ENCODE data around the gene SIMC1.
"Not testable (repeated sequence)": the region's sequence is repeated elsewhere in the genome, so short reads cannot be mapped to it uniquely, and the experiment has no call there.

The SIMC1 gene

DNA sequence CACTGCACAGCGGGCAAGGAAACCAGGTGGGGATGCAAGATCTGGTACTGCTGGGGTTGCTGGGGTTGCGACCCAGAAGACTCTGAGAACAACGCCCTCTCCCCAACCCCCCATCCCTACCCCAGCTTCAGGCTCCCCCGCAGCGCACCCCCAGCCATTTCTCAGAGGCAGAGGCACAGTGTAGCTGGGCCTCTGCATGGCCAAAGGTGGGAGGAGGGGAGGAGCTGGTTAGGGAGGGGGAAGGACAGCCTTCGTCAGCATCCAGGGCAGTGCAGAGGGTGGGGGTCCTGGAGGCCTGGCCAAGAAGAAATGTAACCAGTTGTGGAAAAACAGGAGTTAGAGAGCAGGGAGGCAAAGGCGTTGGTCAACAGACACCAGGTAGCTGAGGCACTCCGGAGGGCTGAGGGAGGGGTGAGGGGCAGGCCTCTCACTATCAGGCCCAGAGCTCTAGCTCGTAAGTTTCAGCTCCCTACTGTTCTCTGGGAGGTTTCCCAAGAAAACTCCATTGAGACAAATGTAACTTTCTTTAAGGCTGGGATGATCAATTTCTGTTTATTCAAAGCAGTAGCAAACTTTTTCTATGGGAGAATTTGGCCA, 38.3 kb upstream of the SIMC1 start:
- FAIRE-seq; DNase-seq (ENCODE audit: insufficient read length, low spot score): not testable (repeated sequence)

DNA sequence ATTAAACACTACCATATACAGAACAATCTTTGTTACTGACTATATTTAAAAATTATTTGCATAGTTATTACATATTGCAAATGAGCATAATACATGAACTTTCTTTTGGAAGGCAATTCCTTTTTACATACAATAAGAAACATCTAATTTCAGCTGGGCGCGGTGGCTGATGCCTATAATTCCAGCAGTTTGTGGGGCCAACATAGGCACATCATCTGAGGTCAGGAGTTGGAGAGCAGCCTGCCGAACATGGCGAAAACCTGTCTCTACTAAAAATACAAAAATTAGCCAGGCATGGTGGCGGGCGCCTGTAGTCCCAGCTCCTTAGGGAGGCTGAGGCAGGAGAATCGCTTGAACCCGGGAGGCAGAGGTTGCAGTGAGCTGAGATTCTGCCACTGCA, 36.4 kb upstream of the SIMC1 start:
- TF ChIP-seq POLR2A (IDR thresholded peaks at IDR 0.05; ENCODE audit: low read depth, low read length): no peak
- TF ChIP-seq POLR2AphosphoS5 (IDR thresholded peaks at IDR 0.05; ENCODE audit: low read depth, low read length): no peak
- no peak for TF ChIP-seq PAX5 (IDR thresholded peaks at IDR 0.05; ENCODE audit: insufficient read depth, low read length, severe bottlenecking)
- no peak for TF ChIP-seq TAF1 (IDR thresholded peaks at IDR 0.05; ENCODE audit: low read depth, low read length)
- TF ChIP-seq POU2F2 (IDR thresholded peaks at IDR 0.05; ENCODE audit: low read depth, low read length): no peak
- no peak for TF ChIP-seq SPI1 (IDR thresholded peaks at IDR 0.05; ENCODE audit: low read depth, low read length)
- no peak for DNase-seq (ENCODE audit: insufficient read length, low spot score)
- no peak for FAIRE-seq

DNA sequence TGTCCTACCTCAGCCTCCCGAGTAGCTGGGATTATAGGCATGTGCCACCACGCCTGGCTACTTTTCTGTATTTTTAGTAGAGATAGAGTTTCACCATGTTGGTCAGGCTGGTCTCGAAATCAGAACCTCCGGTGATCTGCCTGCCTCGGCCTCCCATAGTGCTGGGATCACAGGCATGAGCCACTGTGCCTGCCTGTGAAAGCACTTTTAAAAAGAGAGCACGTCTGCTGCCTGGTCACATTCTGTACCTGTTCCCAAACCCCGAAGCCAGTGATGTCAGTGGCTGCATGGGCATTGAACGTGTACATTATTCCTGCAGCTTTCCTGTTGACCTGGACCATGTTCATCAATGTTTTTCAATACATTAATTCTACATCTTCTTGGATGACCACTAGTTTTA, 35.1 kb upstream of the SIMC1 start:
- TF ChIP-seq PAX5 (IDR thresholded peaks at IDR 0.05; ENCODE audit: insufficient read depth, low read length, severe bottlenecking) (no peak), SPI1 (IDR thresholded peaks at IDR 0.05; ENCODE audit: low read depth, low read length) (no peak), POLR2AphosphoS5 (IDR thresholded peaks at IDR 0.05; ENCODE audit: low read depth, low read length) (no peak), TAF1 (IDR thresholded peaks at IDR 0.05; ENCODE audit: low read depth, low read length) (no peak), POLR2A (IDR thresholded peaks at IDR 0.05; ENCODE audit: low read depth, low read length) (no peak), POU2F2 (IDR thresholded peaks at IDR 0.05; ENCODE audit: low read depth, low read length) (no peak)
- no peak for FAIRE-seq
- DNase-seq (ENCODE audit: insufficient read length, low spot score): no peak

DNA sequence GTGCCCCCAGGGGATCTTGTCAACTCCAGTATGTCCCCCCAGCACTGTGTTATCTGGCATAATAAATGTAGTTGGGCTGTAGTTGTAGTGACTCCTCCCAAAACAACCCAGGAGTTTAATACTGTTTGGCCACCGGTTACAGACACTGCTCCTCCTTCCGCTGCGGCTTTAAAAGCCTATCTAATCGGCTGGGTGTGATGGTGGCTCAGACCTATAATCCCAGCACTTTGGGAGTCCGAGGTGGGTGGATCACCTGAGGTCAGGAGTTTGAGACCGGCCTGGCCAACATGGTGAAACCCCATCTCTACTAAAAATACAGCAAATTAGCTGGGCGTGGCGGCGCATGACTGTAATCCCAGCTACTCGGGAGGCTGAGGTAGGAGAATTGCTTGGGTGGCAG, 34.7 kb upstream of the SIMC1 start:
- DNase-seq (ENCODE audit: insufficient read length, low spot score); FAIRE-seq: not testable (repeated sequence)

DNA sequence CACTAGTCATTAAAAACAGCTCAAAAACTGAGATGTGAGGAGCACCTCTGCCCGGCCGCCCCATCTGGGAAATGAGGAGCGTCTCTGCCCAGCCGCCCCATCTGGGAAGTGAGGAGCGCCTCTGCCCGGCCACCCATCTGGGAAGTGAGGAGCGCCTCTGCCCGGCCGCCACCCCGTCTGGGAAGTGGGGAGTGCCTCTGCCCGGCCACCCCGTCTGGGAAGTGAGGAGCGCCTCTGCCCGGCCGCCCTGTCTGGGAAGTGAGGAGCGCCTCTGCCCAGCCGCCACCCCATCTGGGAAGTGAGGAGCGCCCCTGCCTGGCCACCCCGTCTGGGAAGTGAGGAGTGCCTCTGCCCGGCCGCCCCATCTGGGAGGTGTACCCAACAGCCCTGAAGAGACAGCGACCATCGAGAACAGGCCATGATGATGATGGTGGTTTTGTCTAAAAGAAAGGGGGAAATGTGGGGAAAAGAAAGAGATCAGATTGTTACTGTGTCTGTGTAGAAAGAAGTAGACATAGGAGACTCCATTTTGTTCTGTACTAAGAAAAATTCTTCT, 23.7 kb upstream of the SIMC1 start:
- FAIRE-seq; DNase-seq (ENCODE audit: insufficient read length, low spot score): not testable (repeated sequence)

DNA sequence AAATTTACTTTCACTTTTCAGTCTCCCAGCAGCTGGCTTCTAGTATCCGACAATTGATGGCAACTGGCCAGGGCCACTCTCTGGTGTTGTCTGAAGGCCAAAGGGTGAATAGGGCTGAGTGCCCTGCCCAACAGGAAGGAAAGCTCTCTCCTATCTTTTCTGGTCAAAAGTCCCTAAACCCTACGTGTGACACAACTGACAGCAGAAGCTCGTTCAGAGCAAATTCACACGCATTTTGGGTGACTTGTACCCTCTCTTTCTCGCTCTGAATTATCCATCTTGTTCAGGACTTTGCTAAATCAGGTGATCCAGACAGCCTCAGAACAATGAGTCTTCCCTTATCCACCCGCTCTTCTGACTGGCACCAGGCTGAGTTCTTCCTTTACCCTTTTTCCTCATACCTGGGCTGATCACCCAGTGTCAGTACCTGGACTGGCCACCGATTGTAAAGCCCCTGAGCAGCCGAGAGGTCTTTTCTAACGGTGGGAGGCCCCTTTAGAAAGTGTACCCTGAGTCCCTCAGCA, 21.8 kb upstream of the SIMC1 start:
- not testable (repeated sequence) for DNase-seq (ENCODE audit: insufficient read length, low spot score); FAIRE-seq

DNA sequence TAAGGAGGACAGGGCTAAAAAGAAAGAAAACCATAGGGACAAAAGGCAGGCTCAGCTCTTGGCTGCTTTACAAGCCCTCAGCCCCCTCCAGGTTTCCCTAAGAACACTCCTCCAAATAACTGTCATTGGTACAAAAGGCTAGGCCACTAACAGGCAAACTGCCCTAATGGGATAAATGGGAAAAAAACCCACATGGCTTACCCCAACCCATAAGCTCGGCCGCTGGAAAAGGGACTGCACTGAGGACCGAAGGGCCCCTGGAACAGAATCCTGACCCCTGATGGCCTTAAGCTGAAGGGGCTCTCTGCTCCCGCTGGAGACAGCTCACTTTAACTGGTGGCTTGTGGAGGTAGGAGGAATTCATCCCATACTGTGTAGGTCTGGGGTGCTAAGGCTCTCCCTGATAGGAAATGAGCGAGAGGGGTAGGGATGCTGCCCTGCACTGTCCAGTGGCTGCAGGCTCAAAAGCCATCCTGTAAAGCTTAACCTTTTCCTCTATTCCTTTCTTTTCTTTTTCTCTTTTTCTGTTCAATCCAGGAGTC, 21.0 kb upstream of the SIMC1 start:
- not testable (repeated sequence) for FAIRE-seq; DNase-seq (ENCODE audit: insufficient read length, low spot score)

DNA sequence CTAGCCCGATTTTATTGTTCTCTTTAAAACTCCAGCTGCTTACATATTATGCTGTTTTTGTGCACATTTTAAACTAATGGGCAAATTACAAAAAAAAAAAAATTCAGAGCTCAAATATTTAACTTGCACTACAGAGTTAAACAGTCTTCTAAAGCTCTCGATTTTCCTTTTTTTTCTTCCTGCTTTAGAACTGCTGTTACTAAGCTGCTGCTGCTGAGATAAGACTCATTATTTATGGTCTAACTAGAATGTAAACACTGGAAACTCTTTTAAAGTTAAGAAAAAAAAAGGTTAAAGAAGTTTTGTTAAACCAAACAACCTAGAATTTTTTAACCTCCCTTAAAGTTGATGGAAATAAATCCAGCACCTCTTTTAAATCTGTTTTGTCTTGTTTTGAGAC, 20.5 kb upstream of the SIMC1 start:
- not testable (repeated sequence) for DNase-seq (ENCODE audit: insufficient read length, low spot score); FAIRE-seq

DNA sequence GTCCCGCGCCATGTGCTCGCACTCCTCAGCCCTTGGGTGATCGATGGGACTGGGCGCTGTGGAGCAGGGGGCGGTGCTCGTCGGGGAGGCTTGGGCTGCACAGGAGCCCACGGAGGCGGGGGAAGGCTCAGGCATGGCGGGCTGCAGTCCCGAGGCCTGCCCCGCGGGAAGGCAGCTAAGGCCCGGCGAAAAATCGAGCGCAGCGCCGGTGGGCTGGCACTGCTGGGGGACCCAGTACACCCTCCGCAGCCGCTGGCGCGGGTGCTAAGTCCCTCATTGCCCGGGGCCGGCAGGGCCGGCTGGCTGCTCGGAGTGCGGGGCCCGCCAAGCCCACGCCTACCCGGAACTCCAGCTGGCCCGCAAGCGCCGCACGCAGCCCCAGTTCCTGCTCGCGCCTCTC, 16.2 kb upstream of the SIMC1 start:
- not testable (repeated sequence) for FAIRE-seq; DNase-seq (ENCODE audit: insufficient read length, low spot score)

DNA sequence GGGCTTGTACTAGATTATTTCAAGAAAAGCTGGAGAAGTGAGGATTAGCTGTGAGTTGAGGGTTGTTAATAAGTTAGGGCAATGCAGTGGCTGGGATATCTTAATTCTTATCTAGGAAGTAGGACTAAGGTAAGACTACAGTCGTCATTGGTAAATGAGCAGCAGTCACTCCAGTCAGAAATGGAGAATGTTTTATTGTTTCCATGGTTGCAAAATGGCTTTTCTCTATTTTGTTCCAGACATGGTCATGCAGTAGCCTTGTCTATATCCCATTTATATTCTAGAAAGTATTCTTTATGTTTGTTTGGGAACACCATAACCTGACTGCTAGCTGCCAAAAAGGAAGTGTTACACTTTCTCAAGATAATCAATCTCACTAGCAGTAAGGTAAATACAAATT, 9.9 kb upstream of the SIMC1 start:
- DNase-seq (ENCODE audit: insufficient read length, low spot score); FAIRE-seq: not testable (repeated sequence)

DNA sequence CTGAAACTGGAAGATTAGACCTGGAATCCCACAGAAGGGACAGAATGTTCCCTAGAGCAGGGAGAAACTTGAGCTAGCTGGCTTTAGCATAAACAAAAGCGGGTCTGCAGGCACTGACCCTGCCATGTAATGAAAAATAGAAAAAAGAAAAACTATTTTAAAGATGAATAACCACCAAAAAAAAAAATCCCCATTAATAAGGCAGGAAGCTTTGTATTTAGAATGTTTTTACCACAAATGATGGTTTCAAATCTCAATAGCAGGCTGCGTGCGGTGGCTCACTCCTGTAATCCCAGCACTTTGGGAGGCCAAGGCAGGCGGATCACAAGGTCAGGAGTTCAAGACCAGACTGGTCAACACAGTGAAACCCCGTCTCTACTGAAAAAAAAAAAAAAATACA, 5.0 kb upstream of the SIMC1 start:
- not testable (repeated sequence) for DNase-seq (ENCODE audit: insufficient read length, low spot score); FAIRE-seq

DNA sequence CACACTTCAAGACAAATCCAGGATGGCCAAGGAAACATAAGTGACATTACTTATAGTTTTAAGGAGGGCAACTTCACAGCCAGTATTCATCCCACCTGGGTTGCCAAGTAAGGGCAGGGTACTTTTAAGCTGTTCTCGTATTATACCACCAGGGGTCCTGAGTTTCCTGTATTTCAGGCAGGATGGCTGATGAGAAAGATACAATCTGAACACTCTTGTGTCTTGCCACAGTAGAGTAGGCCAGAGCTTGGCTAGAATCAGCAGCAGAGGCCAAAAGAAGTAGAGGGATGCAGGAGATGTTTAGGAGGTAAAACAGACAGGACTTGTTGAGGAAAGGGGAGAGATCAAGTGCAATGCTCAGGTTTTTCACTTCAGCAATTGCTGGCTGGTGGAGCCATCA, 3.1 kb upstream of the SIMC1 start:
- FAIRE-seq; DNase-seq (ENCODE audit: insufficient read length, low spot score): not testable (repeated sequence)

DNA sequence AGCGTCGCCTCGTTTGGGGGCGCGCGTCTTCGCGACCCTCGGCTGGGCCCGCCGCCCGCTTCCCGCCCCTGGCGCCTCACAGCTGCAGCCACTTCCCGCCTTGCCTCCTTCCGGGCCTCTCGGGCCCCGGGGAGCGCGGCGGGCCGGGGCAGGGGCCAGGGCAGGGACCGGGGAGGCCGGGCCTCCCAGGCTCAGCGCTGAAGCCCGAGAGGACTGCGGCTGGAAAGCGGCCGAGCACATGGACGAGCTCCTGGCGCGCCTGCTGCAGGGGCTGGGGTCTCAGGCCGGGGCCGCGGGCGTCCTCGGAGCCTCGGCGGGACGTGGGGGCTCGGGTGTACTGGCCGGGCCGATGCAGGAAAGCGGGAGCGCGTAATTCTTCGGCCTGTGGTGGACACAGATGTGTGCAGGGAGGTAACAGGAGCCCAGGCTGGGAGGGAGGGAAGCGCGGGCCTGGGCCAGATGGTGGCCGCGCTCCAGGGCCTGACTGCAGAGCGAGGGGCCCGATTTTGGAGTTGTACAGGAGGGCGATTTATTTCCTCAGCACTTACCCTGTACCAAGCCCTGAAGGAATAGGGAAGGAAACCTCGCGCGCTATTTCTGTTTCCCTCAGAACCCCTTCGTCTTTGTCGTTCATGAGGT, 540 bp downstream of the SIMC1 start:
- not testable (repeated sequence) for FAIRE-seq; DNase-seq (ENCODE audit: insufficient read length, low spot score)

DNA sequence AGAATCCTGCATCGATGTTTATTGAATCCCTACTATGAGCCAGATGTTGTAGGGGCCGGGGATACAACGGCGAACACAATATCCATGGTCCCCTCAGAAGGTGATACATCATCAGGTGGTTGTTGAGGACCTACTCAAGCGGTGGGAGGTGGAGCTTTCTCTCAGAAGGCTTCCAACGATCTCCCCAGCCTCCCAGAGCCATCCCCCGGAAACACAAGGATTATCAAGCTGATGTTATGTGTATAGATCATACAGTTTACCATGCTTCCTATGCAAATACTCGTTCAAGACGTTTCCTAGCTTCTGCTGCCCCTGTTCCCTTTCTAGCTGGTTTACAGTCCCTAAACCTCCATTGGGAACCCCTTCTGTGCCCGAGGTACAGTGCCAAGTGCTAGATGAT, 1.1 kb downstream of the SIMC1 start:
- DNase-seq (ENCODE audit: insufficient read length, low spot score): not testable (repeated sequence)
- FAIRE-seq: peak; percentile 84

DNA sequence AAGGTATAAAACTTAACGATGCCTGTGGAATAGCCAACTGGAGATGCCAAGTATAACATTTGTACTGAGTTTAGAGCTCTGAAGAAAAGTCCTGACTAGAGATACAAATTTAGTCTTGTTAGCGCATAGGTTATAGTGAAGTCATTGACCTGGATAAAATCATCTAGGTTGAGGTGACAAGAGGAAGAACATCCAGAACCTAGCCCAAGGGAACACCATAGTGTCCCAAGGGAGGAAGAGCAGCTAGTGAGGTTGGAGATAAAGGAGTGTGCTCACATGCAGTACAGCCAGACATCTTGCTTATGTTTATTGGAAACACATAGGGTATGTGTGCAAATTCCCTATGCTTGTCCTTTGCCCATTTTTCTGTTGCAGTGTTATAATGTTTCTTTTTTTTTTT, 6.1 kb downstream of the SIMC1 start:
- DNase-seq (ENCODE audit: insufficient read length, low spot score); FAIRE-seq: not testable (repeated sequence)

DNA sequence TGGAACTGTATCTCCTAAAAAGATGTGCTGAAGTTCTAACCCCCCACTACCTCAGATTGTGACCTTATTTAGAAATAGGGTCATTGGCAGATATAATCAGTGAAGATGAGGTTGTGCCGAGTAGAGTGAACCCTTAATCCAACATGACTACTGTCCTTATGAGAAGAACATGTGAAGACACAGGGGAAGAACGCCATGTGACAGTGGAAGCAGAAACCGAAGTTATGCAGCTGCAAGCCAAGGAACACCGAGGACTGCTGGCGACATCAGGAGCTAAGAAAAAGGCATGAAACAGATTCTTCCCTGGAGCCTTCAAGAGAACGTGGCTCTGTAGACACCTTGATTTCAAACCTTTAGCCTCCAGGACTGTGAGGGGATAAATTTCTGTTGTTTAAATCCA, 6.8 kb downstream of the SIMC1 start:
- not testable (repeated sequence) for DNase-seq (ENCODE audit: insufficient read length, low spot score); FAIRE-seq

DNA sequence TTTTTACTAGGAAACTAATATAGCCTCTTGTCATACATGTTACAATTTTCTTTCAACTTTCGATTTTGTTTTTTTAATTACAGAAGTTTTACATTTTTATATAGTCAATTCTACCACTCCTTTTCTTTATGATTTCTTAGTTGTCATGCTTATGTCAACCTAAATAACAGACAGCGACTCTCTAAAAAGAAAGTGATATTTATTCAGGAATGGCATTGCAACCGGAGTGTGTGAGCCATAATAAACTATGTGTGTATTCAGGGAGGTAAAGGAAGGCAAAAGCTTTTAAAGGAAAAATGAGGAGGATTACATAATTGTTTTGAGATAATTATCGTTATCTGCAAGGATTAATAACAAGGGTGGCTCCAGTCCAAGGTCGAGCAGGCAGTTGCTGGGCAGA, 7.3 kb downstream of the SIMC1 start:
- not testable (repeated sequence) for FAIRE-seq; DNase-seq (ENCODE audit: insufficient read length, low spot score)

DNA sequence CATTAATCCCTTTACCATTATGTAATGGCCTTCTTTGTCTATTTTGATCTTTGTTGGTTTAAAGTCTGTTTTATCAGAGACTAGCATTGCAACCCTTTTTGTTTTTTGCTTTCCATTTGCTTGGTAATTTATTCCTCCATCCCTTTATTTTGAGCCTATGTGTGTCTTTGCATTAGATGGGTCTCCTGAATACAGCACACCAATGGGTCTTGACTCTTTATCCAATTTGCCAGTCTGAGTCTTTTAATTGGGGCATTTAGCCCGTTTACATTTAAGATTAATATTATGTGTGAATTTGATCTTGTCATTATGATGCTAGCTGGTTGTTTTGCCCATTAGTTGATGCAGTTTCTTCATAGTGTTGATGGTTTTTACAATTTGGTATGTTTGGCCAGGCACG, 12.5 kb downstream of the SIMC1 start:
- FAIRE-seq: not testable (repeated sequence)

More for the DNA sequence above, 12.5 kb downstream of the SIMC1 start:
- DNase-seq (ENCODE audit: insufficient read length, low spot score): not testable (repeated sequence)
